ENCODE measurements around the gene ZNF506. TPM values are rescaled to one million over a fixed set of nuclear protein-coding genes. Genes with fewer than 3 reads are reported as not detected.

The ZNF506 gene
- total and polyA plus RNA-seq, 2 donors (not counting 3 experiments of a cell fraction or from before 2014, with no cell fraction given) = 6.4 to 10.7 TPM

- ChIA-PET CTCF (no interaction called here), POLR2A (no interaction called here)
- DNase-seq (ENCODE audit: low read depth, low spot score) (no peak), FAIRE-seq (no peak)
- no peak overlapping the region for H3K4me3 ChIP-seq (replicated peaks in 1 of 3; ENCODE audit: insufficient read depth in 1 of 3, low read depth in 1 of 3, low read length in 3 of 3)
- no peak overlapping the region for H3K27ac ChIP-seq (ENCODE audit: insufficient read depth, low read depth, low read length)
- intact Hi-C loops (cut with micrococcal nuclease) (no loop called here), dilution Hi-C loops (cut with MboI; ENCODE audit: extremely low pct_ligation_motif_present, low sequenced_read_pairs) (no loop called here)
- H3K4me1 ChIP-seq (ENCODE audit: control insufficient read depth, extremely low read depth, insufficient read depth, low read length) = no peaks in the 10 kb centered on the region
- H3K36me3 ChIP-seq (ENCODE audit: control insufficient read depth in 2 of 2, extremely low read depth in 1 of 2, insufficient read depth in 2 of 2, low read length in 2 of 2) = no peaks in the 10 kb centered on the region
- no peaks in the 10 kb centered on the region for H4K20me1 ChIP-seq (replicated peaks; ENCODE audit: control insufficient read depth, extremely low read depth, insufficient read depth, low read length)
- H3K9ac ChIP-seq (replicated peaks; ENCODE audit: extremely low read depth, insufficient read depth, low read length) = no peak overlapping the region
- TF ChIP-seq EZH2 (IDR thresholded peaks at IDR 0.05; ENCODE audit: borderline replicate concordance, low read depth, low read length, severe bottlenecking) = no peak
- TF ChIP-seq FOS (IDR thresholded peaks at IDR 0.05; ENCODE audit: borderline replicate concordance, insufficient read depth, low read length) = no peak
- TF ChIP-seq, protein P1, sequence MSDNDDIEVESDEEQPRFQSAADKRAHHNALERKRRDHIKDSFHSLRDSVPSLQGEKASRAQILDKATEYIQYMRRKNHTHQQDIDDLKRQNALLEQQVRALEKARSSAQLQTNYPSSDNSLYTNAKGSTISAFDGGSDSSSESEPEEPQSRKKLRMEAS (IDR thresholded peaks at IDR 0.05; ENCODE audit: insufficient read depth, insufficient read length) = no peak
- no peak for TF ChIP-seq MYC (IDR thresholded peaks at IDR 0.05; ENCODE audit: low read depth, low read length)
- TF ChIP-seq POLR2A (IDR thresholded peaks at IDR 0.05; ENCODE audit: low read depth, low read length) = no peak
- no peak for TF ChIP-seq GATA2 (IDR thresholded peaks at IDR 0.05; ENCODE audit: insufficient read depth, insufficient read length, low read depth, low read length)
- no peak for TF ChIP-seq JUN (IDR thresholded peaks at IDR 0.05; ENCODE audit: borderline replicate concordance, insufficient read depth, insufficient read length, low read depth)
- TF ChIP-seq POLR2AphosphoS5 (IDR thresholded peaks at IDR 0.05; ENCODE audit: insufficient read depth, low read depth, low read length) = no peak
- TF ChIP-seq CTCF (IDR thresholded peaks at IDR 0.05; ENCODE audit: extremely low read depth in 1 of 2, insufficient read depth in 1 of 2, low read depth in 1 of 2, low read length in 2 of 2) = no peak
- H3K79me2 ChIP-seq (ENCODE audit: control insufficient read depth, insufficient read depth, low read length) = no peaks in the 10 kb centered on the region
- no TSS peak for BruUV-seq (replicated peaks)
- H3K9me3 ChIP-seq (replicated peaks; ENCODE audit: control insufficient read depth, insufficient read depth, low read length) = peaks cover 2% of the 10 kb centered on the region
- H2AFZ ChIP-seq (ENCODE audit: low read depth, low read length) = no peak overlapping the region
- no peak overlapping the region for H3K4me2 ChIP-seq (ENCODE audit: insufficient read depth, low read length)
- no peaks in the 10 kb centered on the region for H3K27me3 ChIP-seq (ENCODE audit: control insufficient read depth in 2 of 2, insufficient read depth in 2 of 2, low read length in 2 of 2)
- no peaks in the 10 kb centered on the region for H3K9me1 ChIP-seq (replicated peaks; ENCODE audit: control insufficient read depth, extremely low read depth, insufficient read depth, low read length)
Measured at GRCh38 chr19:19743176-19743575, 78.4 kb downstream of the ZNF506 start.

Data from endothelial cell of umbilical vein (primary cell).